ENCODE results near the gene CAPN8.
A peak's percentile ranks its signal among the peaks of the same experiment; 100 is the strongest.

CAPN8 gene

GRCh38 chr1:223702735-223703667 is 37.5 kb upstream of the CAPN8 start:
- no peak for TF ChIP-seq CTCF (conservative IDR thresholded peaks at IDR 0.05; ENCODE audit: low read depth)
- ChIA-PET POLR2A (ENCODE audit: low non-redundant PET) (no interaction called here), CTCF (no interaction called here)
- DNase-seq (ENCODE audit: low spot score): no peak
- no peak overlapping the region for H3K27ac ChIP-seq

GRCh38 chr1:223700942-223701637 is 35.6 kb upstream of the CAPN8 start:
- CTCF ChIA-PET: interaction anchor here (1.3 kb wide), 1 partner anchor 11 kb away, joined by 8 read pairs; the partner anchor contains the start of gene CAPN2
- peak; percentile 92 for DNase-seq (ENCODE audit: low spot score)
- TF ChIP-seq CTCF (conservative IDR thresholded peaks at IDR 0.05; ENCODE audit: low read depth): no peak
- POLR2A ChIA-PET (ENCODE audit: low non-redundant PET): no interaction called here
- peak overlapping the region; percentile 94 for H3K27ac ChIP-seq

- ChIA-PET POLR2A (ENCODE audit: low non-redundant PET) (interaction anchor here (0.6 kb wide), 1 partner anchor 41 kb away, joined by 3 read pairs; no protein-coding TSS in a partner anchor), CTCF (interaction anchor here (1.3 kb wide), 1 partner anchor 12 kb away, joined by 8 read pairs; the partner anchor contains the start of gene CAPN2)
- TF ChIP-seq CTCF (conservative IDR thresholded peaks at IDR 0.05; ENCODE audit: low read depth): no peak
- DNase-seq (ENCODE audit: low spot score): peak; percentile 41
- peak overlapping the region; percentile 94 for H3K27ac ChIP-seq
Observed at GRCh38 chr1:223700388-223700918, 35.0 kb upstream of the CAPN8 start.

GRCh38 chr1:223695941-223696340 is 30.4 kb upstream of the CAPN8 start:
- ChIA-PET POLR2A (ENCODE audit: low non-redundant PET) (no interaction called here), CTCF (interaction anchor here (0.6 to 1.3 kb wide), 3 partner anchors 100 to 330 kb away, joined by 3 to 4 read pairs (median 3); no protein-coding TSS in a partner anchor)
- no peak for TF ChIP-seq CTCF (conservative IDR thresholded peaks at IDR 0.05; ENCODE audit: low read depth)
- no peak overlapping the region for H3K27ac ChIP-seq
- no peak for DNase-seq (ENCODE audit: low spot score)

- no peak overlapping the region for H3K27ac ChIP-seq
- TF ChIP-seq CTCF (conservative IDR thresholded peaks at IDR 0.05; ENCODE audit: low read depth): no peak
- no peak for DNase-seq (ENCODE audit: low spot score)
- POLR2A ChIA-PET (ENCODE audit: low non-redundant PET): no interaction called here
- CTCF ChIA-PET: interaction anchor here (0.6 to 0.7 kb wide), 2 partner anchors 101 to 310 kb away, joined by 3 read pairs; no protein-coding TSS in a partner anchor
Observed at GRCh38 chr1:223695014-223695548, 29.6 kb upstream of the CAPN8 start.

GRCh38 chr1:223691121-223691520 is 25.6 kb upstream of the CAPN8 start:
- no peak for TF ChIP-seq CTCF (conservative IDR thresholded peaks at IDR 0.05; ENCODE audit: low read depth)
- CTCF ChIA-PET: no interaction called here
- no peak for DNase-seq (ENCODE audit: low spot score)
- POLR2A ChIA-PET (ENCODE audit: low non-redundant PET): no interaction called here
- H3K27ac ChIP-seq: no peak overlapping the region

Data from RWPE1 (cell line).